ENCODE data around the gene FMO2.

DNA sequence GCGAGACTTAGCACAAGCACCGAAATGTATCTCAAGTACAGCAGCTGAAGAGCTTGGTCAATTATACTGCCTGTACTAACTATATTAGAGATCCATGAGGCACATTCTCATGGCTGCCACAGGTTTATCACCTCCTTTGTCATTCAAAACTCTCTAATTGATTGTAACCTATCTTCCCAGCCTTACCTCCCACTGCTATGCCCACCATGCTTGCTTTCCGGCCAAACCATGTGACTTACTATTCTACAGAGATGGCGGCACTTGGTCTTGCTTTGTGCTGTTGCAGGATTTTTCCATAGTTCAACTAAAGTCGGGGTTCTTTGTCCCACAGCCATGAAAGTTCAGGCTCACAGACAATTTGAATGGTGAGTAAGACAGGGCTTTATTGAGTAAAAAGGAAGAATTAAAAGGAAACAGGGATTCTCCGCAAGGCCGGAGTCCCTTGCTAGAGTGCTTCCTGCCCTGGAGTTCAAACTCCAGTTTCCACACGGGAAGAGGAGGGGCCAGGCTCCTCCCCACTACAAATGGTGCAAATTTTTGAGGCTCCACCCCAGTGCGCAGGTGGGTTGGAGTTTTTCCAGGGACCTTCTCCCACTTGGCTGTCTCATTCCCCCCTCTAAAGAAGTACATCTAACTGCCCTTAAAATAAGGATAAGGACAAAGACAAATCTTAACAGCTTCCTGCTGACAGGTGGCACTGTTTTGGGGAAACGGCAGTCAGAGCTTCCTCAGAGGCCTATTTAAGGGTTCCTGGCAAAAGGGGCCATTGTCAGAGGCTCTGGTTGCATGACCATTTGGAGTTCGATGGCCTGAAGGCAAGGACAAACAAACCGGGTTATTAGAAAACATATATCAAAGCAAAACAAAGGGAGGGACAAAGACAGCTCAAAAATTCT, 28.7 kb downstream of the FMO2 start:
- TF ChIP-seq EZH2phosphoT487 (IDR thresholded peaks at IDR 0.05; ENCODE audit: low read length) (no peak), EZH2 (optimal IDR thresholded peaks at IDR 0.05; ENCODE audit: low read depth, low read length) (no peak)
